ENCODE measurements around the gene POLR2J. TPM values are rescaled to one million over a fixed set of nuclear protein-coding genes. Genes with fewer than 3 reads are reported as not detected.
A peak's percentile ranks its signal among the peaks of the same experiment; 100 is the strongest.
"Not testable (repeated sequence)": the region's sequence is repeated elsewhere in the genome, so short reads cannot be mapped to it uniquely, and the experiment has no call there.

The POLR2J gene
- total RNA-seq, 2 donors from 2014 or later = 10.7 to 22.9 TPM

DNA sequence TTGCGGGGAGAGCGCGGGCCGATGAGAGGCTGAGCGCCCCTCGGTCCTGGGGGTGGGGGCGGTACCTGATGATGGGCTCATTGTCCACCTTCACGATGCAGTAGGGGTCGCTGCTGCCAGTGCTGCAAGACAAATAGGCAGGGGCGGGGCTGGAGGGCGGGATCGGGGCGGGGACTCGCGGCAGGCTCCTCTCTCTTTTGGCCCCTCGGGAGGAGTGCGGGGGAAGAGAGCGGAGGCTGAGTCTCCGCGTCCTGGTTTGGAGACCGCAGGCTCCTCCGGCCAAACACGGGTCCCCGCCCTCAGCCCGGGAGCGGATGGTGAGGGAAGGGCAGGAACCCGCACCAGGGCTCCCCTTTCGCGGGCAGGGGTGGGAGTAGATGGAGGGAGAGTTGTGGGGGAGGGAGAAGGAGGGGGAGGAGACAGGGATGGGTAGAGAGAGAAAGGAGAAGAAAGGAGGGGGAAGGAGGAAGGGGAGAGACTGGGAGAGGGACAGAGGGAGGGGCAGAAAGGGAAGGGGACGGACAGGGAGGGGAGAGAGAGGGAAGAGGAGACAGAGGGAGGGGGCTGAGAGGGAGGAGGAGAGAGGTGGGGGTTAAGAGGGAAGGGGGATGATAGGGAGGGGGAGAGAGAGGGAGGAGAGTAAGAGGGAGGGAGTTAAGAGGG, 33.3 kb upstream of the POLR2J start:
- H3K36me3 ChIP-seq; H3K4me1 ChIP-seq (ENCODE audit: control insufficient read depth in 1 of 2, low read depth in 2 of 2); H3K27me3 ChIP-seq (replicated peaks; ENCODE audit: insufficient read depth); DNase-seq (ENCODE audit: low spot score); H3K4me3 ChIP-seq; H3K9me3 ChIP-seq; H3K27ac ChIP-seq; ATAC-seq (ENCODE audit: insufficient number of reproducible peaks, low FRiP score, low read depth): not testable (repeated sequence)

DNA sequence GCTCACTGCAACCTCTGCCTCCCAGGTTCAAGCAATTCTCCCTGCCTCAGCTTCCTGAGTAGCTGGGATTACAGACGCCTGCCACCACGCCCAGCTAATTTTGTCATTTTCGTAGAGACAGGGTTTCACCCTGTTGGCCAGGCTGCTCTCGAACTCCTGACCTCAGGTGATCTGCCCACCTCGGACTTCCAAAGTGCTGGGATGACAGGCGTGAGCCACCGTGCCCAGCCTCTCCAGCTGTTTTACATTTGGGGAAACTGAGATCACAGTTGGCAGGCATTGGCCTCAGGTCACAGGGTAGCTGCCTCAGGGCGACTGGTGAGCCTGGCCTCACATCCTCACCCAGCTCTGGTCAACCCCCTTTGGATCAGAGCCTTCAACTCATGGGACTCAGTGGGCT, 31.9 kb upstream of the POLR2J start:
- not testable (repeated sequence) for H3K4me1 ChIP-seq (ENCODE audit: control insufficient read depth in 1 of 2, low read depth in 2 of 2); H3K27me3 ChIP-seq (replicated peaks; ENCODE audit: insufficient read depth); ATAC-seq (ENCODE audit: insufficient number of reproducible peaks, low FRiP score, low read depth); H3K9me3 ChIP-seq; H3K36me3 ChIP-seq; H3K4me3 ChIP-seq; H3K27ac ChIP-seq; DNase-seq (ENCODE audit: low spot score)

DNA sequence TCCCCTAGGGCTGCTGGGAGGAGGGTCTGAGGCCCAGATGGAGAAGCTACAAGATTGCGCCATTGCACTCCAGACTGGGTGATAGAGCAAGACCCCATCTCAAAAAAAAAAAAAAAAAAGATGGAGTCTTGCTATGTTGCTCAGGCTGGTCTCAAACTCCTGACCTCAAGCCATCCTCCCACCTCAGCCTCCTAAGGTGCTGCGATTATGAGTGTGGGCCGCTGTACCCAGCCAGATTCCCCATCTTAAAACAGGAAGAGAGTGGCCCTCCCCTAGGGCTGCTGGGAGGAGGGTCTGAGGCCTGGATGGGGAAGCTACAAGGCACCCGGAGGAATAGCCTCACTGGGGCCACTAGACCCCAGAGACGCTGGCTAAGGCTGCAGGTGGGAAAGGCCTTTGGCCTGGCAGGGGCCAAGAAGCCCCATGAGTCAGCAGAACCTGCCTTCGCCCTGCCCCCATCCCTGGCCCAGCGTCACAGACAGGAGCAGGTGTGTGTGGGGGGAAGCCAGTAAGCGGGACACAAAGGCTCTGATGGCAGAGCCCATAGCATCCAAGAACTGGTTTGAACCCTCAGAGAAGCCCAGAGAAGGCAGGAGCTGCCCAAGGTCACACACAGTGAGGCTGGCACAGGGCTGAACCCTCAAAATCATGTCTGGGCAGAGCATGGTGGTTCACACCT, 28.8 kb upstream of the POLR2J start:
- not testable (repeated sequence) for H3K27me3 ChIP-seq (replicated peaks; ENCODE audit: insufficient read depth); H3K27ac ChIP-seq; H3K9me3 ChIP-seq; H3K4me3 ChIP-seq; ATAC-seq (ENCODE audit: insufficient number of reproducible peaks, low FRiP score, low read depth); H3K4me1 ChIP-seq (ENCODE audit: control insufficient read depth in 1 of 2, low read depth in 2 of 2); DNase-seq (ENCODE audit: low spot score); H3K36me3 ChIP-seq

DNA sequence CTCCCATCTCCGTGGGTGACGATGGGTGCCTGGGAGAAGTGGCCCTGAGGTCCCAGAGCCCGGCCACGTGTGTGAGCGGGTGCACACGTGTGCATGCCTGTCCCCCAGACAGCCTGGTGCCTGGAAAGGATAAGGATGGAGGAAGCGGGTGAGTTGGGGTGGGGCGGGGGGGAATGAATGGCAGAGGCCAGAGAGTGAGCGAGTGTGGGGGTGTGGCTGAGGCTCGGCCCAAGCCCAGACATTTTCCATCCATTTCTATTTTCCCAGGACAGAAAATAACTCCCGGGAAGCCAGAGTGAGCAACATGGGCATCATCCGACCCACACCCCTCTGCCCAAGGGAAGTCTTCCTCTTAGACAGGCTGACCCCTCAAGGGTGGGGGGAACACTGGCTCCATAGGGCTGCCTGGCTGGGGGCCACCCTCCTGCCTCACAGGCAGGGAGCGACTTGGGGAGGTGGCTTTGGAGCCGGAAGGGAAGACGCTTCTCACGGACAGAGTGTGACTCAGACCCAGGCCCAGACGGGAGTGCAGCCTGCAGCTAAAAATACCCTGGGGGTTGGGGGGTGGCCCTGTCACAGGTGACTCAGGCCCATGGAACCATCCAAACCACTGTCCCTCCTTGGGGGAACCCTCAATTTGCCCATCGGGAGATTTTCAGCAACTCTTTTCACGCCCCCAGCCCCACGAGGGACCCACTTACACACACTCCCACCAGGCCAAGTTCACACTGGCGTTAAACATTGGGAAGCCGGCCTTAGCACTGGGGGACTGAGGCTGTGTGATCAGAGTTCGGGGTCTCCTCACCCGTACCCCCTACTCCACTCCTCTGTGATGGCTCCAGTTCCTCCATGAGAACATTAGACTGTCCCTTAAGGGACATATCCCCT, 26.8 kb upstream of the POLR2J start:
- peak overlapping the region; percentile 51 to 52 for H3K27ac ChIP-seq
- peak; percentile 89 for ATAC-seq (ENCODE audit: insufficient number of reproducible peaks, low FRiP score, low read depth)
- H3K27me3 ChIP-seq (replicated peaks; ENCODE audit: insufficient read depth); DNase-seq (ENCODE audit: low spot score); H3K9me3 ChIP-seq; H3K4me3 ChIP-seq; H3K4me1 ChIP-seq (ENCODE audit: control insufficient read depth in 1 of 2, low read depth in 2 of 2); H3K36me3 ChIP-seq: not testable (repeated sequence)

DNA sequence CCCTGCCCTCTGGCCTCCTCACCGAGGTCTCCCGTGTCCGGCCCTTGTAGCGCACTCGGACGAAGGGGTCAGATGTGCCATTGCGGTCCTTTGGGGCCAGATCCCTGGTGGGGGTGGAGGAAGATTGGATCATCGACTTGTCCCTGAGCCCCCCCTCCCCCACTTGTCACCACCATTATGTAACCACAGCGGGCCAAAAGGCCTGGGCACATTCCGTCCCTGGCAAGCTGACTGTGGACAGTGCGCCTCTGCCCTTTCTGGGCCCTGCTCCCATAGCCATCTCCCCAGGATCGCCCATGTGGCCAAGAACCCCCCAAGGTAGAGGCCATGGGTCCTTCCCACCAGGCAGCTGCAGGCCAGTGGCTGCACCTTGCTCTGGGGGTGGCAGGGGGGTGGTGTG, 24.4 kb upstream of the POLR2J start:
- not testable (repeated sequence) for ATAC-seq (ENCODE audit: insufficient number of reproducible peaks, low FRiP score, low read depth); H3K36me3 ChIP-seq; H3K27me3 ChIP-seq (replicated peaks; ENCODE audit: insufficient read depth); H3K9me3 ChIP-seq; DNase-seq (ENCODE audit: low spot score); H3K27ac ChIP-seq; H3K4me3 ChIP-seq; H3K4me1 ChIP-seq (ENCODE audit: control insufficient read depth in 1 of 2, low read depth in 2 of 2)

DNA sequence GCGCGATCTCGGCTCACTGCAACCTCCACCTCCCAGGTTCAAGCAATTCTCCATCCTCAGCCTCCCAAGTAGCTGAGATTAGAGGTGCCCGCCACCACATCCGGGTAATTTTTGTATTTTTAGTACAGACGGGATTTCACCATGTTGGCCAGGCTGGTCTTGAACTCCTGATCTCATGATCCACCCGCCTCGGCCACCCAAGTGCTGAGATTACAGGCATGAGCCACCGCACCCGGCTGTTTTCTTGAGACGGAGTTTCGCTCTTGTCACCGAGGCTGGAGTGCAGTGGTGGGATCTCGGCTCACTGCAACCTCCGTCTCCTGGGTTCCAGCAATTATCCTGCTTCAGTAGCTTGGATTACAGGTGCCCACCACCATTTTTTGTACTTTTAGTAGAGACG, 19.6 kb upstream of the POLR2J start:
- not testable (repeated sequence) for H3K36me3 ChIP-seq; H3K27ac ChIP-seq; DNase-seq (ENCODE audit: low spot score); H3K9me3 ChIP-seq; ATAC-seq (ENCODE audit: insufficient number of reproducible peaks, low FRiP score, low read depth); H3K4me1 ChIP-seq (ENCODE audit: control insufficient read depth in 1 of 2, low read depth in 2 of 2); H3K4me3 ChIP-seq; H3K27me3 ChIP-seq (replicated peaks; ENCODE audit: insufficient read depth)

DNA sequence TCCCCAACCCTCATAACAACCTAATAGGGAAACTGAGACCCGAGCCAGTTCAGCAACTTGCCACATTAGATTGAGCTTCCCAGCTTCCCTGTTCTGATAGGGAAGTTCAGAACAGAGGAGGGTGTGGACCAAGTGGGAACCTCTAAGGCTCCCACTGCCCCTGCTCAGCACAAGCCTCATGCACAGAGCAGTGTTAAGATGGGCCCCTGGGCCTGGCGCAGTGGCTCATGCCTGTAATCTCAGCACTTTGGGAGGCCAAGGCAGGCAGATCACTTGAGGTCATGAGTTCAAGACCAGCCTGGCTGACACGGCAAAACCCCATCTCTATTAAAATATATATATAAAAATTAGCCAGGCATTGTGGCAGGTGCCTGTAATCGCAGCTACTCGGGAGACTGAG, 18.6 kb upstream of the POLR2J start:
- H3K27ac ChIP-seq; DNase-seq (ENCODE audit: low spot score); H3K4me1 ChIP-seq (ENCODE audit: control insufficient read depth in 1 of 2, low read depth in 2 of 2); H3K27me3 ChIP-seq (replicated peaks; ENCODE audit: insufficient read depth); ATAC-seq (ENCODE audit: insufficient number of reproducible peaks, low FRiP score, low read depth); H3K36me3 ChIP-seq; H3K9me3 ChIP-seq; H3K4me3 ChIP-seq: not testable (repeated sequence)

DNA sequence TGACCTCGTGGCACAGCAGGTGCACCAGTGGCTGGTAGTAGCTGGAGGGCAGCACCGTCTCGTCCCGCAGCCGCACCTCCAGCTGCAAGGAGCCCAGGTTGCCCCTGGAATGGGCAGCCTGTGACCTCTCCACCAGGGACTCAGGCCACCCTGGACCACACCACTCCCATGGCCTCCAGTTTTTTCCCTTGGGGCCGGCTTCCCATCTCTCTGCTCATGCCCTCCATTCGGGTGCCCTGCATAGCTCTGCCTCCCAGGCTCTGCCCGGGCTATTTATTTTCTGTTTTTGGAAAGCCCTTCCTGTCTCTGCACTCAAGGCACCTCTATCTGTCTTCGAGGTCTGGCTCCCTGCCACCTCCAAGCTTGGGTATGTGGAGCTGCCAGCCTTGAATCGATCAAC, 18.1 kb upstream of the POLR2J start:
- ATAC-seq (ENCODE audit: insufficient number of reproducible peaks, low FRiP score, low read depth); H3K36me3 ChIP-seq; H3K27ac ChIP-seq; H3K9me3 ChIP-seq; DNase-seq (ENCODE audit: low spot score); H3K4me3 ChIP-seq; H3K4me1 ChIP-seq (ENCODE audit: control insufficient read depth in 1 of 2, low read depth in 2 of 2); H3K27me3 ChIP-seq (replicated peaks; ENCODE audit: insufficient read depth): not testable (repeated sequence)

DNA sequence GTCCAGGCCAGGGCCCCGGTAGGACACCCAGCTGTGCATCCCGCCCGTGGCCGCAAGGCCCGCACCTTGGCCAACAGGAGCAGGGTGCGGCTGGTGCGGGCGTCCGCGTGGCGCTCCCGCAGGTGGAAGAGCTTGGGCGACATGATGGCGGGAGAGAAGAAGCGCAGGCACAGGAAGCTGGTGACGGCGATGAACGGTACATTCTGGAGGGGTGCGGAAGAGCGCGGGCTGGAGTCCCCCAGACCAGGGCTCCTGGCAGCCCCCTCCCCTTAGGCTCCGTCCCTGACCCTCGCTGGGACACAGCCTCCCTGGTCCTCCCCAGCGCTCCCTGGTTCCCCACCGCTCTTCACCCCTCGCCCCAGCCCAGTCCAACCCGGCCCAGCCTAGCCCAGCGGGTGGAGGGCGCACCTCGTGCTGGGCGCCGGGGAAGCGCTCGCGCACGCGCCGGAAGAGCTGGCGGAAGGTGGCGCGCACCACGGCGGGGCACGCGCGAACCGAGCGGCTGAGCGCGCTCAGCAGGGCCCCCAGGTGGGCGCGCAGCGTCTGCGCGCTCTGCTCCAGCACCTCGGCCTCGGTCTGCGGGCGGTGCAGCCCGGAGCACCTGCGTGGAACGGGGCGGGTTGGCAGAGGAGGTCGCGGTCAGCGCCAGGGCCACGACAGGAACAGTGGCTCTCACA, 15.9 kb upstream of the POLR2J start:
- not testable (repeated sequence) for H3K36me3 ChIP-seq; ATAC-seq (ENCODE audit: insufficient number of reproducible peaks, low FRiP score, low read depth); H3K4me3 ChIP-seq; H3K27ac ChIP-seq; H3K9me3 ChIP-seq; H3K27me3 ChIP-seq (replicated peaks; ENCODE audit: insufficient read depth); H3K4me1 ChIP-seq (ENCODE audit: control insufficient read depth in 1 of 2, low read depth in 2 of 2); DNase-seq (ENCODE audit: low spot score)

DNA sequence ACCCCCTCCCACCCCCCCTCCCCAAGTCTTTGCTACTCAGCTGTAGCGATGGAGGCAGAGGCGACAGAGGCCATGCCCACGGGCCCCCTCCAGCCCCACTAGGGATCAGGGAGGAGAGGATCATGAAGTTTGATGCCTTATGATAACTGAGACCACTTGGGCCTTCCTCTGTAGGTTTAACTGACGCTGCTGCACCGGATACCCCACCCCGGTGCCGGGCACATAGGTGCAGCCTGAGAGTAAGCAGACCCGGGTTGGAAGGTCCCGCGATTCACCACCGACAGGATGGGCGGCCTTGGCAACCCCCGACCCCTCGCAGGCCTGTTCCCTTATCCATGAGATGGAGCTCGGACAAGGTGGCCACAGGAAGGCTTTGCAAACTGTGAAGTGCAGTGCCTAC, 15.3 kb upstream of the POLR2J start:
- not testable (repeated sequence) for H3K4me3 ChIP-seq; H3K27me3 ChIP-seq (replicated peaks; ENCODE audit: insufficient read depth); H3K4me1 ChIP-seq (ENCODE audit: control insufficient read depth in 1 of 2, low read depth in 2 of 2); H3K27ac ChIP-seq; H3K9me3 ChIP-seq; DNase-seq (ENCODE audit: low spot score); H3K36me3 ChIP-seq; ATAC-seq (ENCODE audit: insufficient number of reproducible peaks, low FRiP score, low read depth)

DNA sequence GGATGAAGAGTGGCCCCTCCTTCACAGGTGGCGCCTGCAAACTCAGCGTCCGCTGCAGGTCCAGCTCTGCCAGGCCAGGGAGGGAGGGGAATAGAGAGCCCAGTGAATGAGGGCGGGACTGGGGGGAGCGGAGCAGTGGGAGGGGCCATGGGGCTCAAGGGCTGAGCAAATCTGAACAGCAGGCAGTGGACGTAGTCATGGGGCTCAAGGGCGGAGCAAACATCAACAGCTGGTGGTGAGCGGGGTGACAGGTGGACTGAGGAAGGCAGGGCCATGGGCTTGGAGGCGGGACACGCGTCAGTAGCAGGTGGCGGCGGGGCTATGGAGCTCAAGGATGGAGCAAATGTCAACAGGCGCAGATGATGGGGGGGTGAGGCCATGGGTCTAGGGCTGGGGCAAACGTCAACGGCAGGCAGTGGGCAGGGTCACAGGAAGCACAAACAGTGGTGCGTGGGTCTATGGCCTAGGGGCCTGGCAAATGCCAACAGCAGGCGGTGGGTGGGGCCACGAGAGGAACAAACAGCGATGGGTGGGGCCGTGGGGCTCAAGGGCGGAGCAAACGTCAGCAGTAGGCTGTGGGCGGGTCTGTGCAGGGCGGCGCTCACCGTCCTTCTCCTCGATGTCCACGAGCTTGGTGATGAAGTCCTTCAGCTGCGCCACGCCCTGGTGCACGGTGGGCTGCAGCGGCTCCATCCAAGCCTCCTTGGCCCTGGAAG, 14.7 kb upstream of the POLR2J start:
- not testable (repeated sequence) for H3K4me3 ChIP-seq; DNase-seq (ENCODE audit: low spot score)

More for the DNA sequence above, 14.7 kb upstream of the POLR2J start:
- H3K27ac ChIP-seq; H3K4me1 ChIP-seq (ENCODE audit: control insufficient read depth in 1 of 2, low read depth in 2 of 2); ATAC-seq (ENCODE audit: insufficient number of reproducible peaks, low FRiP score, low read depth); H3K27me3 ChIP-seq (replicated peaks; ENCODE audit: insufficient read depth); H3K36me3 ChIP-seq; H3K9me3 ChIP-seq: not testable (repeated sequence)

Data from thoracic aorta (tissue), 2 donors.